SK-N-SH treated with all-trans-retinoic acid at 6 μM for 48 hours (cell line): ENCODE measurements around the gene CASP2.
"Not testable (repeated sequence)": the region's sequence is repeated elsewhere in the genome, so short reads cannot be mapped to it uniquely, and the experiment has no call there.

Source experiments
- ATAC-seq: fragments of 200-7000 bp; cut with Tn5 transposase; 3 replicates; pipeline ENCODE4 v1.9.1; 2020; ENCODE audit warnings: mild to moderate bottlenecking, moderate library complexity
- ARNTL ChIP-seq: fragments of 450-650 bp; formaldehyde crosslinking; IDR thresholded peaks from 2 replicates; pipeline ENCODE4 v1.5.0; 2020; ENCODE audit warnings: low read depth, mild to moderate bottlenecking, moderate library complexity, borderline replicate concordance
- BACH2 ChIP-seq: fragments of 250-450 bp; sonication (Bioruptor Pico); IDR thresholded peaks from 2 replicates; pipeline ENCODE4 v1.9.0; 2021; ENCODE audit warnings: mild to moderate bottlenecking, borderline replicate concordance
- CREB5 ChIP-seq: fragments of 250-450 bp; sonication (Bioruptor Pico); IDR thresholded peaks from 2 replicates; pipeline ENCODE4 v1.5.1; 2020; ENCODE audit warnings: low read depth, mild to moderate bottlenecking, moderate library complexity
- ESRRG ChIP-seq: fragments of 250-450 bp; sonication (Bioruptor Pico); IDR thresholded peaks from 2 replicates; pipeline ENCODE4 v1.6.1; 2021; ENCODE audit warnings: mild to moderate bottlenecking
- ISL1 ChIP-seq: fragments of 250-450 bp; sonication (Bioruptor Pico); IDR thresholded peaks from 2 replicates; pipeline ENCODE4 v2.1.2; 2022; ENCODE audit warnings: mild to moderate bottlenecking, moderate library complexity
- OSR1 ChIP-seq: fragments of 250-450 bp; sonication (Bioruptor Pico); IDR thresholded peaks from 2 replicates; pipeline ENCODE4 v1.8.0; 2022; ENCODE audit warnings: moderate library complexity, mild to moderate bottlenecking, inconsistent platforms
- PPARA ChIP-seq: fragments of 250-450 bp; sonication (Bioruptor Pico); IDR thresholded peaks from 2 replicates; pipeline ENCODE4 v1.5.0; 2020; ENCODE audit warnings: mild to moderate bottlenecking, borderline replicate concordance
- SNAI2 ChIP-seq: fragments of 250-450 bp; sonication (Bioruptor Pico); IDR thresholded peaks from 2 replicates; pipeline ENCODE4 v1.5.0; 2020; ENCODE audit warnings: mild to moderate bottlenecking, moderate library complexity
- TOX ChIP-seq: fragments of 250-450 bp; sonication (Bioruptor Pico); IDR thresholded peaks from 2 replicates; pipeline ENCODE4 v1.8.0; 2021; ENCODE audit warnings: mild to moderate bottlenecking, moderate library complexity, borderline replicate concordance
- TSHZ2 ChIP-seq: fragments of 250-450 bp; sonication (Bioruptor Pico); IDR thresholded peaks from 2 replicates; pipeline ENCODE4 v1.5.0; 2020; ENCODE audit warnings: mild to moderate bottlenecking, moderate library complexity
- ZC3H10 ChIP-seq: fragments of 250-450 bp; sonication (Bioruptor Pico); IDR thresholded peaks from 2 replicates; pipeline ENCODE4 v1.5.1; 2021; ENCODE audit warnings: mild to moderate bottlenecking, moderate library complexity
- ZFP3 ChIP-seq: fragments of 250-450 bp; sonication (Bioruptor Pico); IDR thresholded peaks from 2 replicates; pipeline ENCODE4 v1.5.0; 2020; ENCODE audit warnings: mild to moderate bottlenecking, moderate library complexity
- ZFP30 ChIP-seq: fragments of 450-650 bp; formaldehyde crosslinking; IDR thresholded peaks from 2 replicates; pipeline ENCODE4 v1.5.0; 2022; ENCODE audit warnings: mild to moderate bottlenecking, moderate library complexity
- ZNF565 ChIP-seq: fragments of 450-650 bp; formaldehyde crosslinking; conservative IDR thresholded peaks from 2 replicates; pipeline ENCODE4 v1.5.0; 2020; ENCODE audit warnings: low read depth, mild to moderate bottlenecking, moderate library complexity
- ZNF70 ChIP-seq: fragments of 450-650 bp; formaldehyde crosslinking; IDR thresholded peaks from 2 replicates; pipeline ENCODE4 v1.5.0; 2020; ENCODE audit warnings: mild to moderate bottlenecking, moderate library complexity
- TF ChIP-seq, protein P1 (sequence below): fragments of 250-450 bp; sonication (Bioruptor Pico); IDR thresholded peaks from 2 replicates; pipeline ENCODE4 v1.8.0; 2020; ENCODE audit warnings: mild to moderate bottlenecking, moderate library complexity, borderline replicate concordance
- TF ChIP-seq, protein P2 (sequence below): fragments of 250-450 bp; sonication (Bioruptor Pico); IDR thresholded peaks from 2 replicates; pipeline ENCODE4 v1.8.0; 2021; ENCODE audit warnings: low read depth, mild to moderate bottlenecking, moderate library complexity, borderline replicate concordance

The CASP2 gene

DNA sequence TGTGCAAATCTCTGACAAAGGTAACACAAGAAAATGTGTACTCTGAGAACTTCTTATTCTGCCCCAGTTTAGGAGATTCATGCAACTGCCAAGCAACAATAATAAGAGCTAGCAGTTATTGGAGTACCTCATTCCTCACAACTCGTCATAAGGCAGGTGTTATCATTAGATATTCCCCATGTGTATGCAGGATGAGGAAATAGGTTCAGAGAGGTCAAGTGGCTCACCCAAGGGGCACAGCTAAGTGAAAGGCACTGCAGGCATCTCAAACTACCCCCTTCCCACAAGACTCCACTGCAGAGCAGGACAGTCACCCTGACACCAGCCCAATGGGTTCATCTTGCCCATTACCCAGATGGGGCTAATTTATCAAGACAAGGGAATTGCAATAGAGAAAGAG, 26.2 kb upstream of the CASP2 start:
- ATAC-seq, result no peak
- TF ChIP-seq OSR1 (no peak), ZC3H10 (no peak), ZNF565 (CRISPR knock-in tag) (no peak), ZNF70 (CRISPR knock-in tag) (no peak), TSHZ2 (CRISPR knock-in tag) (no peak), CREB5 (CRISPR knock-in tag) (no peak), PPARA (CRISPR knock-in tag) (no peak)

- peak; percentile 100 for ATAC-seq
- TF ChIP-seq ZFP3 (CRISPR knock-in tag), result peak; percentile 82
- TF ChIP-seq BACH2 (CRISPR knock-in tag), result no peak
Measured at GRCh38 chr7:143263266-143264195, 24.6 kb upstream of the CASP2 start, which contains the start of gene GSTK1. Gene GSTK1, plus strand, starts transcription at chr7:143263441. Its CDS starts 73 bp downstream, at chr7:143263514.

- ATAC-seq, result not testable (repeated sequence)
Measured at GRCh38 chr7:143264196-143264568, 24.0 kb upstream of the CASP2 start.

GRCh38 chr7:143265017-143265693, 23.0 kb upstream of the CASP2 start:
- no peak for ATAC-seq

DNA sequence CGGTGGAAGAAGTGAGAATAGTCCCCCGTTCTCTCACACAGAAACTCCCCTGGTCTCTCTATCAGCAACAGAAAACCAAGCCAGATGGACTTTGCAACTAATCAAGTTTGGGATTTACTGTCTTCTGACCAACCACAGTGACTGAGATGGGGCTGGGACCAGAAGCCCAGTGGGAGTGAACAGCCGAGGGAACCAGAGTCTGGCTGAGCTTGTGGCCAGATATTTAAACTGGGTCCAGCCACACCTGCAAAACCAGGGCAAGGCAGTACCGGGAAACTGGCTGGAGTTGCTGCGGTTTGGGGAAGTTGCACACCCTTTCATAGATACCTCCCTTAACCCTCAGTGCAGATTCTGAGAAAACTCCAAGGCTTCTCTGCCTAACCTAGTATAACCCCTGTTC, 18.9 kb upstream of the CASP2 start:
- no peak for ATAC-seq
- no peak for TF ChIP-seq ZFP3 (CRISPR knock-in tag)
- TF ChIP-seq ESRRG (CRISPR knock-in tag), result no peak
- no peak for TF ChIP-seq ZNF70 (CRISPR knock-in tag)
- TF ChIP-seq, protein P1, sequence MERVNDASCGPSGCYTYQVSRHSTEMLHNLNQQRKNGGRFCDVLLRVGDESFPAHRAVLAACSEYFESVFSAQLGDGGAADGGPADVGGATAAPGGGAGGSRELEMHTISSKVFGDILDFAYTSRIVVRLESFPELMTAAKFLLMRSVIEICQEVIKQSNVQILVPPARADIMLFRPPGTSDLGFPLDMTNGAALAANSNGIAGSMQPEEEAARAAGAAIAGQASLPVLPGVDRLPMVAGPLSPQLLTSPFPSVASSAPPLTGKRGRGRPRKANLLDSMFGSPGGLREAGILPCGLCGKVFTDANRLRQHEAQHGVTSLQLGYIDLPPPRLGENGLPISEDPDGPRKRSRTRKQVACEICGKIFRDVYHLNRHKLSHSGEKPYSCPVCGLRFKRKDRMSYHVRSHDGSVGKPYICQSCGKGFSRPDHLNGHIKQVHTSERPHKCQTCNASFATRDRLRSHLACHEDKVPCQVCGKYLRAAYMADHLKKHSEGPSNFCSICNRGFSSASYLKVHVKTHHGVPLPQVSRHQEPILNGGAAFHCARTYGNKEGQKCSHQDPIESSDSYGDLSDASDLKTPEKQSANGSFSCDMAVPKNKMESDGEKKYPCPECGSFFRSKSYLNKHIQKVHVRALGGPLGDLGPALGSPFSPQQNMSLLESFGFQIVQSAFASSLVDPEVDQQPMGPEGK, result no peak
- TF ChIP-seq ISL1 (CRISPR knock-in tag), result no peak
- TF ChIP-seq ARNTL, result no peak
- TF ChIP-seq SNAI2 (CRISPR knock-in tag), result no peak
- no peak for TF ChIP-seq BACH2 (CRISPR knock-in tag)
- TF ChIP-seq ZC3H10, result no peak
- no peak for TF ChIP-seq ZNF565 (CRISPR knock-in tag)
- no peak for TF ChIP-seq OSR1
- TF ChIP-seq, protein P2, sequence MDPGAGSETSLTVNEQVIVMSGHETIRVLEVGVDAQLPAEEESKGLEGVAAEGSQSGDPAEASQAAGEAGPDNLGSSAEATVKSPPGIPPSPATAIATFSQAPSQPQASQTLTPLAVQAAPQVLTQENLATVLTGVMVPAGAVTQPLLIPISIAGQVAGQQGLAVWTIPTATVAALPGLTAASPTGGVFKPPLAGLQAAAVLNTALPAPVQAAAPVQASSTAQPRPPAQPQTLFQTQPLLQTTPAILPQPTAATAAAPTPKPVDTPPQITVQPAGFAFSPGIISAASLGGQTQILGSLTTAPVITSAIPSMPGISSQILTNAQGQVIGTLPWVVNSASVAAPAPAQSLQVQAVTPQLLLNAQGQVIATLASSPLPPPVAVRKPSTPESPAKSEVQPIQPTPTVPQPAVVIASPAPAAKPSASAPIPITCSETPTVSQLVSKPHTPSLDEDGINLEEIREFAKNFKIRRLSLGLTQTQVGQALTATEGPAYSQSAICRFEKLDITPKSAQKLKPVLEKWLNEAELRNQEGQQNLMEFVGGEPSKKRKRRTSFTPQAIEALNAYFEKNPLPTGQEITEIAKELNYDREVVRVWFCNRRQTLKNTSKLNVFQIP, result no peak

More at GRCh38 chr7:143265017-143265693, 23.0 kb upstream of the CASP2 start:
- TF ChIP-seq OSR1 (no peak), ZNF565 (CRISPR knock-in tag) (no peak), BACH2 (CRISPR knock-in tag) (no peak), ZFP3 (CRISPR knock-in tag) (no peak), ESRRG (CRISPR knock-in tag) (no peak), SNAI2 (CRISPR knock-in tag) (no peak), PPARA (CRISPR knock-in tag) (no peak), ZFP30 (CRISPR knock-in tag) (no peak), TOX (CRISPR knock-in tag) (no peak)
- TF ChIP-seq, protein P1, result no peak
- TF ChIP-seq, protein P2, result no peak
